Smooth muscle cell (in vitro differentiated cells): ENCODE measurements around the gene S100PBP. TPM values are rescaled to one million over a fixed set of nuclear protein-coding genes. Genes with fewer than 3 reads are reported as not detected.

Source experiments
- DNase-seq: peaks from one replicate; lab custom pipeline; 2025; ENCODE audit not compliant: unreplicated experiment; lab: John Stamatoyannopoulos, UW
- H2AFZ ChIP-seq: fragments of 200-600 bp; sonication (generic); 2 replicates; pipeline ENCODE4 v1.6.0; 2016; ENCODE audit warnings: antibody characterized with exemption, low read depth, mild to moderate bottlenecking
- H3F3A ChIP-seq: fragments of 200-600 bp; sonication (generic); 2 replicates; pipeline ENCODE4 v1.6.0; 2017; ENCODE audit warnings: antibody characterized with exemption, low read depth
- H3K27ac ChIP-seq: fragments of 200-600 bp; sonication (generic); 2 replicates; pipeline ENCODE4 v1.5.1; 2016; ENCODE audit warnings: low read depth, mild to moderate bottlenecking
- H3K27me3 ChIP-seq: fragments of 200-600 bp; sonication (generic); 2 replicates; pipeline ENCODE4 v1.6.1; 2016; ENCODE audit warnings: low read depth, mild to moderate bottlenecking
- H3K36me3 ChIP-seq: fragments of 200-600 bp; sonication (generic); 2 replicates; pipeline ENCODE4 v1.5.1; 2016; ENCODE audit warnings: low read depth
- H3K4me1 ChIP-seq: fragments of 200-600 bp; sonication (generic); 2 replicates; pipeline ENCODE4 v1.5.1; 2016; ENCODE audit warnings: low read depth
- H3K4me2 ChIP-seq: fragments of 200-600 bp; sonication (generic); 2 replicates; pipeline ENCODE4 v1.6.0; 2016; ENCODE audit warnings: mild to moderate bottlenecking
- H3K4me3 ChIP-seq: fragments of 200-600 bp; sonication (generic); 2 replicates; pipeline ENCODE4 v1.5.1; 2016; ENCODE audit warnings: mild to moderate bottlenecking
- H3K79me2 ChIP-seq: fragments of 200-600 bp; sonication (generic); 2 replicates; pipeline ENCODE4 v1.6.0; 2016; ENCODE audit warnings: low read depth, mild to moderate bottlenecking
- H3K9ac ChIP-seq: fragments of 200-600 bp; sonication (generic); 2 replicates; pipeline ENCODE4 v1.6.0; 2016; ENCODE audit warnings: low read depth
- H3K9me3 ChIP-seq: fragments of 200-600 bp; sonication (generic); replicated peaks from 2 replicates; pipeline ENCODE4 v1.5.1; 2016; ENCODE audit warnings: low read depth
- H4K20me1 ChIP-seq: fragments of 200-600 bp; sonication (generic); 2 replicates; pipeline ENCODE4 v1.6.0; 2016; ENCODE audit warnings: low read depth
- CTCF ChIP-seq: fragments of 200-600 bp; sonication (generic); IDR thresholded peaks from 2 replicates; pipeline ENCODE4 v1.5.1; 2017; ENCODE audit warnings: borderline replicate concordance, mild to moderate bottlenecking, antibody characterized with exemption; ENCODE audit not compliant: insufficient read depth, poor library complexity, severe bottlenecking
- WGBS: methylation state at CpG from one replicate; pipeline ENCODE4 v1.1.7; 2016; ENCODE audit warnings: low lambda C conversion rate; 5-methylcytosine and 5-hydroxymethylcytosine counted together
- polyA plus RNA-seq: library from polyadenylated mRNA; unstranded; fragments of >200 nt; fragmentation: Nextera tagmentation; extraction: Ambion mirVana; gene quantifications from 2 replicates; pipeline ENCODE4 v1.2.1, GENCODE V29; 2016
- total RNA-seq: library from RNA; depleted of rRNA; stranded (reverse); fragments of >200 nt; gene quantifications from 2 replicates; pipeline ENCODE4 v1.2.3, GENCODE V29; 2014

Gene S100PBP
- total and polyA plus RNA-seq, 2 experiments from 2014 or later, result 22.1 to 39.1 TPM

- H3K4me1 ChIP-seq, result no peaks in the 10 kb centered on the region
- 91% methylated on average over 10 of the region's 10 CpGs for WGBS
- H4K20me1 ChIP-seq, result no peaks in the 10 kb centered on the region
- H3K9me3 ChIP-seq, result no peaks in the 10 kb centered on the region
- H3K4me3 ChIP-seq, result no peak overlapping the region
- no peak overlapping the region for H2AFZ ChIP-seq
- H3K27ac ChIP-seq, result no peak overlapping the region
- no peak overlapping the region for H3K4me2 ChIP-seq
- H3K9ac ChIP-seq, result no peak overlapping the region
- no peaks in the 10 kb centered on the region for H3K79me2 ChIP-seq
- no peaks in the 10 kb centered on the region for H3K27me3 ChIP-seq
- no peak for DNase-seq
- H3K36me3 ChIP-seq, result no peaks in the 10 kb centered on the region
- no peak for TF ChIP-seq CTCF
- H3F3A ChIP-seq, result peaks cover 22% of the 10 kb centered on the region
These were observed 45.0 kb upstream of the S100PBP start for GRCh38 chr1:32772281-32773017.

GRCh38 chr1:32773018-32773763, 44.3 kb upstream of the S100PBP start:
- 53% methylated on average over 9 of the region's 9 CpGs for WGBS
- H3K79me2 ChIP-seq, result no peaks in the 10 kb centered on the region
- H3F3A ChIP-seq, result peaks cover 22% of the 10 kb centered on the region
- no peaks in the 10 kb centered on the region for H3K9me3 ChIP-seq
- DNase-seq, result peak; percentile 21
- H3K4me2 ChIP-seq, result no peak overlapping the region
- no peaks in the 10 kb centered on the region for H3K4me1 ChIP-seq
- H2AFZ ChIP-seq, result no peak overlapping the region
- H3K27ac ChIP-seq, result no peak overlapping the region
- peaks cover 6% of the 10 kb centered on the region for H3K36me3 ChIP-seq
- H3K4me3 ChIP-seq, result no peak overlapping the region
- no peaks in the 10 kb centered on the region for H3K27me3 ChIP-seq
- TF ChIP-seq CTCF, result peak; percentile 98
- no peaks in the 10 kb centered on the region for H4K20me1 ChIP-seq
- no peak overlapping the region for H3K9ac ChIP-seq

- Histone ChIP-seq H2AFZ (no peak overlapping the region), H3K9ac (no peak overlapping the region), H3K79me2 (no peaks in the 10 kb centered on the region), H3K27me3 (no peaks in the 10 kb centered on the region), H3K4me3 (no peak overlapping the region), H3K4me2 (no peak overlapping the region), H3F3A (peaks cover 22% of the 10 kb centered on the region), H3K27ac (no peak overlapping the region), H4K20me1 (no peaks in the 10 kb centered on the region), H3K9me3 (no peaks in the 10 kb centered on the region), H3K4me1 (no peaks in the 10 kb centered on the region), H3K36me3 (peaks cover 6% of the 10 kb centered on the region)
- no peak for DNase-seq
- TF ChIP-seq CTCF, result no peak
- 92% methylated on average over 7 of the region's 7 CpGs for WGBS
These were observed 43.5 kb upstream of the S100PBP start for GRCh38 chr1:32773764-32774463.
